K562 (cell line): Measurements from ENCODE around the gene PIH1D1. TPM values are rescaled to one million over a fixed set of nuclear protein-coding genes. Genes with fewer than 3 reads are reported as not detected.

Source experiments
- ATAC-seq: fragments of 200-7000 bp; cut with Tn5 transposase; 3 replicates; pipeline ENCODE4 v1.9.1; 2020; ENCODE audit warnings: moderate library complexity
- BruUV-seq: library from RNA; stranded (reverse); fragments of 400-500 nt; replicated peaks from 2 replicates; lab custom pipeline; 2021; lab: Mats Ljungman, UMichigan
- CTCF ChIA-PET: fragments of 300-600 bp; formaldehyde crosslinking; extraction: SDS; loops from one replicate; lab custom pipeline; 2021; ENCODE audit warnings: low intra/inter-chr PET ratio; lab: Yijun Ruan, JAX
- POLR2A ChIA-PET: fragments of 300-600, 350-650 bp; sonication (Branson Sonifier 250); formaldehyde crosslinking; extraction: SDS; loops from one replicate; lab custom pipeline; 2021; ENCODE audit warnings: antibody characterized with exemption, inconsistent platforms; lab: Yijun Ruan, JAX
- DNase-seq, 4 experiments: peaks; one replicate each; pipeline versions ENCODE4 v3.0.0 to v3.0.0-alpha.2; 2011 to 2018; ENCODE audit warnings: low spot score in 3 of 4, mixed read lengths in 3 of 4; ENCODE audit errors: extremely low read depth in 1 of 4
- FAIRE-seq: peaks from 2 replicates; lab custom pipeline; 2011; peaks lifted over from hg19 to GRCh38; lab: Jason Lieb, UNC
- H2AFZ ChIP-seq: 2 replicates; pipeline ENCODE4 v1.6.0; 2011; ENCODE audit warnings: low read depth, low read length, control low read depth, inconsistent platforms
- H3K27ac ChIP-seq: fragments of 200-600 bp; 3 replicates; pipeline ENCODE4 v1.8.0; 2011; ENCODE audit warnings: low read depth, mild to moderate bottlenecking, control low read depth, inconsistent platforms, low read length, moderate library complexity, mixed read lengths; ENCODE audit errors: extremely low read depth
- H3K27me3 ChIP-seq, 2 experiments: fragments of 300-600 bp in 1 of 2; 2 replicates in 1 of 2; 3 replicates in 1 of 2; pipeline versions ENCODE4 v1.6.0 to v1.8.0; 2011; ENCODE audit warnings: inconsistent platforms in 2 of 2, low read length in 2 of 2, mild to moderate bottlenecking in 1 of 2, mixed read lengths in 1 of 2, moderate library complexity in 1 of 2; ENCODE audit not compliant: control insufficient read depth in 2 of 2, insufficient read depth in 2 of 2
- H3K36me3 ChIP-seq: fragments of 300-600 bp; 3 replicates; pipeline ENCODE4 v1.8.0; 2011; ENCODE audit warnings: mild to moderate bottlenecking, low read length, inconsistent platforms; ENCODE audit not compliant: control insufficient read depth, insufficient read depth
- H3K4me1 ChIP-seq, 2 experiments: fragments of 200-600 bp in 1 of 2; replicated peaks in 1 of 2; 2 replicates in 1 of 2; 3 replicates in 1 of 2; pipeline versions ENCODE4 v1.5.1 to v1.8.0; 2011; ENCODE audit warnings: inconsistent platforms in 2 of 2, low read length in 2 of 2, mild to moderate bottlenecking in 1 of 2, mixed read lengths in 1 of 2, moderate library complexity in 1 of 2; ENCODE audit not compliant: control insufficient read depth in 2 of 2, insufficient read depth in 2 of 2
- H3K4me2 ChIP-seq: 2 replicates; pipeline ENCODE4 v1.6.1; 2011; ENCODE audit warnings: low read length, control low read depth, inconsistent platforms, mixed read lengths; ENCODE audit not compliant: insufficient read depth
- H3K4me3 ChIP-seq: fragments of 200-600 bp; sonication (generic), shearing (Covaris generic); 2 replicates; pipeline ENCODE4 v1.5.1; 2016; ENCODE audit warnings: control low read depth, inconsistent platforms
- H3K79me2 ChIP-seq: fragments of 200-600 bp; 3 replicates; pipeline ENCODE4 v1.8.0; 2011; ENCODE audit warnings: low read length, inconsistent platforms; ENCODE audit not compliant: control insufficient read depth, insufficient read depth
- H3K9ac ChIP-seq, 2 experiments: 2 replicates each; pipeline versions ENCODE4 v1.6.0 to v1.6.1; 2011; ENCODE audit warnings: low read depth in 2 of 2, low read length in 2 of 2, control low read depth in 1 of 2, inconsistent platforms in 1 of 2, mild to moderate bottlenecking in 1 of 2, mixed read lengths in 1 of 2; ENCODE audit not compliant: insufficient read depth in 1 of 2
- H3K9me1 ChIP-seq: one replicate; pipeline ENCODE4 v1.6.0; 2011; ENCODE audit warnings: inconsistent platforms, mild to moderate bottlenecking, low read length, moderate library complexity; ENCODE audit not compliant: control insufficient read depth, insufficient read depth
- H3K9me3 ChIP-seq: replicated peaks from 2 replicates; pipeline ENCODE4 v1.5.1; 2011; ENCODE audit warnings: low read depth, low read length, inconsistent platforms; ENCODE audit not compliant: control insufficient read depth, insufficient read depth
- H4K20me1 ChIP-seq: replicated peaks from 2 replicates; pipeline ENCODE4 v1.6.1; 2011; ENCODE audit warnings: low read length, inconsistent platforms, mixed read lengths; ENCODE audit not compliant: control insufficient read depth, insufficient read depth
- CXXC5 ChIP-seq: fragments of 250-450 bp; sonication (Bioruptor Pico); IDR thresholded peaks from 2 replicates; pipeline ENCODE4 v1.8.0; 2022; ENCODE audit warnings: inconsistent platforms, mild to moderate bottlenecking, moderate library complexity
- EP300 ChIP-seq: IDR thresholded peaks from 2 replicates; pipeline ENCODE4 v1.6.1; 2012; ENCODE audit warnings: low read length, improper control_type of control experiment
- ETV5 ChIP-seq: sonication (generic); formaldehyde crosslinking; IDR thresholded peaks from 2 replicates; pipeline ENCODE4 v1.4.0; 2020; ENCODE audit warnings: low read depth, mild to moderate bottlenecking, missing genetic modification reagents
- FOXJ3 ChIP-seq: sonication (generic); formaldehyde crosslinking; IDR thresholded peaks from 2 replicates; pipeline ENCODE4 v1.4.0; 2020; ENCODE audit warnings: mild to moderate bottlenecking, missing genetic modification reagents
- HDAC1 ChIP-seq, 2 experiments: fragments of 450-650 bp; IDR thresholded peaks; 2 replicates each; pipeline ENCODE4 v1.6.1; 2016 to 2017; ENCODE audit warnings: inconsistent platforms in 1 of 2, mild to moderate bottlenecking in 1 of 2, moderate library complexity in 1 of 2
- HEY1 ChIP-seq: fragments of 250-450 bp; sonication (Bioruptor Pico); IDR thresholded peaks from 2 replicates; pipeline ENCODE4 v1.5.0; 2020; ENCODE audit warnings: mild to moderate bottlenecking, moderate library complexity, borderline replicate concordance
- MEF2D ChIP-seq: conservative IDR thresholded peaks from 2 replicates; pipeline ENCODE4 v1.6.1; 2016; ENCODE audit warnings: low read depth, missing genetic modification characterization, missing compliant biosample characterization
- POLR2G ChIP-seq: fragments of 200-400 bp; formaldehyde crosslinking; IDR thresholded peaks from 2 replicates; pipeline ENCODE4 v1.6.1; 2017; ENCODE audit warnings: low read depth, mild to moderate bottlenecking, antibody characterized with exemption, low read length, moderate library complexity
- RAD51 ChIP-seq: fragments of 450-650 bp; IDR thresholded peaks from 2 replicates; pipeline ENCODE4 v1.7.1; 2016; ENCODE audit warnings: low read depth, mild to moderate bottlenecking, borderline replicate concordance
- RCOR1 ChIP-seq, 2 experiments: IDR thresholded peaks; 2 replicates each; pipeline ENCODE4 v1.6.1; 2012; ENCODE audit warnings: low read depth in 2 of 2, low read length in 2 of 2, borderline replicate concordance in 1 of 2, improper control_type of control experiment in 1 of 2
- SPI1 ChIP-seq: IDR thresholded peaks from 2 replicates; pipeline ENCODE4 v1.6.1; 2011; ENCODE audit warnings: low read depth, low read length, control low read depth, borderline replicate concordance
- YY1 ChIP-seq, 3 experiments: IDR thresholded peaks; 2 replicates each; pipeline ENCODE4 v1.6.1; 2011; ENCODE audit warnings: low read length in 2 of 3, mild to moderate bottlenecking in 2 of 3, moderate library complexity in 2 of 3, borderline replicate concordance in 1 of 3, control low read depth in 1 of 3, low read depth in 1 of 3; ENCODE audit not compliant: insufficient read depth in 3 of 3, insufficient replicate concordance in 2 of 3, control insufficient read depth in 1 of 3, insufficient read length in 1 of 3; ENCODE audit errors: extremely low read depth in 1 of 3
- ZNF316 ChIP-seq: fragments of 450-650 bp; IDR thresholded peaks from 2 replicates; pipeline ENCODE4 v1.6.1; 2016
- ZNF444 ChIP-seq: fragments of 250-450 bp; sonication (Bioruptor Pico); IDR thresholded peaks from 2 replicates; pipeline ENCODE4 v1.4.0; 2020; ENCODE audit warnings: mild to moderate bottlenecking, moderate library complexity
- ZNF589 ChIP-seq: fragments of 200-800 bp; sonication (Bioruptor generic); IDR thresholded peaks from 2 replicates; pipeline ENCODE4 v1.6.1; 2016; ENCODE audit warnings: low read depth, missing genetic modification characterization, missing compliant biosample characterization
- WGBS: fragments of 100-300 bp; shearing (Covaris generic); methylation state at CpG from one replicate; pipeline ENCODE4 v1.1.6; 2016; ENCODE audit warnings: low coverage, mixed read lengths; ENCODE audit not compliant: insufficient coverage; ENCODE audit errors: missing lambda C conversion rate; 5-methylcytosine and 5-hydroxymethylcytosine counted together
- in situ Hi-C: fragments of 300-500 bp; cut with MboI; formaldehyde crosslinking; loops from 4 replicates; pipeline ENCODE4 v1.15.0; 2018; ENCODE audit warnings: inconsistent platforms, mixed read lengths
- intact Hi-C: fragments of 100-400 bp; cut with micrococcal nuclease; formaldehyde crosslinking; loops from 2 replicates; pipeline ENCODE4 v1.14.2; 2022
- polyA plus RNA-seq, 8 experiments: library from polyadenylated mRNA; depleted of rRNA in 4 of 8; stranded (reverse) in 5 of 8; unstranded in 3 of 8; fragments of >200 nt; fragmentation: Nextera tagmentation in 2 of 8; fragmentation: Illumina TruSeq in 1 of 8; extraction: Ambion mirVana in 2 of 8; extraction: Trizol in 1 of 8; gene quantifications; 2 replicates each; pipeline versions ENCODE4 v1.2.1 to v1.2.3, GENCODE V29; 2011 to 2014; ENCODE audit warnings: inconsistent platforms in 1 of 8, missing spikeins in 1 of 8
- total RNA-seq, 7 experiments: library from RNA; depleted of rRNA in 6 of 7; stranded (reverse); fragments of >200 nt in 6 of 7; fragmentation: Illumina TruSeq in 2 of 7; extraction: Trizol in 2 of 7; gene quantifications; 2 replicates each; pipeline versions ENCODE4 v1.2.1 to v1.2.3, GENCODE V29; 2011 to 2021; ENCODE audit warnings: low replicate concordance in 1 of 7
- TF ChIP-seq, protein P1 (sequence below): fragments of 450-650 bp; IDR thresholded peaks from 2 replicates; pipeline ENCODE4 v1.6.1; 2017; ENCODE audit warnings: mild to moderate bottlenecking, moderate library complexity
- TF ChIP-seq, protein P2 (sequence below): fragments of 250-450 bp; sonication (Bioruptor Pico); IDR thresholded peaks from 2 replicates; pipeline ENCODE4 v1.5.0; 2020; ENCODE audit warnings: mild to moderate bottlenecking
- TF ChIP-seq, protein P3 (sequence below): fragments of 450-650 bp; formaldehyde crosslinking; IDR thresholded peaks from 2 replicates; pipeline ENCODE4 v1.4.0; 2020; ENCODE audit warnings: mild to moderate bottlenecking, moderate library complexity

The PIH1D1 gene
- total and polyA plus RNA-seq, 9 of the 15 experiments (the other 6 are each of a cell fraction or from before 2014, with no cell fraction given) = 26.5 to 224 (median 137) TPM

DNA sequence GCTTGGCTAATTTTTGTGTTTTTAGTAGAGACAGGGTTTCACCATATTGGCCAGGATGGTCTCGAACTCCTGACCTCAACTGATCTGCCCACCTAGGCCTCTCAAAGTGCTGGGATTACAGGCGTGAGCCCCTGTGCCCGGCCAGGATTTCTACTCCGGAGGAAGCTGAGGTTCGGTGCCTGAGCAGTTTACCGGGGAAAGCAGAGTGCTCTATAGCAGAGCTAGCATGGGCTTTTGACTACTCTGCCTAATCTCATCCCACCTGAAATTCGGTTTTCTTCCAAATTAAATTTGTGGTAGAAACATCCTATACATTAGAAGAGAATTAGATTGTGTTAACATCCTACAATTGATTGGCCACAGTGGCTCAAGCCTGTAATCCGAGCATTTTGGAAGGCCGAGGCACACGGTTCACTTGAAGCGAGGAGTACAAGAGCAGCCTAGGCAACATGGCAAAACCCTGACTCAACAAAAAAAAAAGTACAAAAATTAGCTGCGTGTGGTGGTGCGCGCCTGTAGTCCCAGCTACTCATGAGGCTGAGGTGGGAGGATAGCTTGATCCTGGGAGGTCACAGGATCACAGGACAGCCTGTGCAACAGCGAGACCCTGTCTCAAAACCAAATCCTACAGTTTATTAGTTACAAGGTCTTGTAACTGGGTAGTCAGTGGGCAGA lies 37.4 kb upstream of the PIH1D1 start:
- FAIRE-seq (no peak), ATAC-seq (no peak), DNase-seq (no peak)
- Histone ChIP-seq H3K27ac (peak overlapping the region; percentile 99), H2AFZ (no peak overlapping the region), H4K20me1 (peaks cover 30% of the 10 kb centered on the region), H3K79me2 (peaks cover 46% of the 10 kb centered on the region), H3K27me3 (no peaks in the 10 kb centered on the region), H3K4me3 (peak overlapping the region; percentile 100), H3K9ac (peak overlapping the region; percentile 97 to 100), H3K36me3 (peaks cover 53% of the 10 kb centered on the region), H3K4me2 (peak overlapping the region; percentile 95), H3K9me3 (no peaks in the 10 kb centered on the region), H3K4me1 (peaks cover 19 to 27% of the 10 kb centered on the region in 2 experiments; a peak in 3 of 5 replicates), H3K9me1 (peaks cover 3% of the 10 kb centered on the region)
- WGBS = under 1% methylated on average over 15 of the region's 15 CpGs
- in situ Hi-C loops (no loop called here), intact Hi-C loops (no loop called here)
- CTCF ChIA-PET = no interaction called here
- no TSS peak for BruUV-seq
- POLR2A ChIA-PET = interaction anchor here (0.5 to 3.0 kb wide), 20 partner anchors 8 to 829 kb away, joined by 3 to 16 read pairs (median 4); partner anchors contain the start of gene DKKL1
- no peak for TF ChIP-seq RCOR1 (IDR thresholded peaks at IDR 0.05; ENCODE audit: borderline replicate concordance in 1 of 2, low read depth in 2 of 2, low read length in 2 of 2)
- TF ChIP-seq, protein P1, sequence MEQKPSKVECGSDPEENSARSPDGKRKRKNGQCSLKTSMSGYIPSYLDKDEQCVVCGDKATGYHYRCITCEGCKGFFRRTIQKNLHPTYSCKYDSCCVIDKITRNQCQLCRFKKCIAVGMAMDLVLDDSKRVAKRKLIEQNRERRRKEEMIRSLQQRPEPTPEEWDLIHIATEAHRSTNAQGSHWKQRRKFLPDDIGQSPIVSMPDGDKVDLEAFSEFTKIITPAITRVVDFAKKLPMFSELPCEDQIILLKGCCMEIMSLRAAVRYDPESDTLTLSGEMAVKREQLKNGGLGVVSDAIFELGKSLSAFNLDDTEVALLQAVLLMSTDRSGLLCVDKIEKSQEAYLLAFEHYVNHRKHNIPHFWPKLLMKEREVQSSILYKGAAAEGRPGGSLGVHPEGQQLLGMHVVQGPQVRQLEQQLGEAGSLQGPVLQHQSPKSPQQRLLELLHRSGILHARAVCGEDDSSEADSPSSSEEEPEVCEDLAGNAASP = no peak
- no peak for TF ChIP-seq SPI1
- TF ChIP-seq ZNF589 = no peak
- TF ChIP-seq, protein P2, sequence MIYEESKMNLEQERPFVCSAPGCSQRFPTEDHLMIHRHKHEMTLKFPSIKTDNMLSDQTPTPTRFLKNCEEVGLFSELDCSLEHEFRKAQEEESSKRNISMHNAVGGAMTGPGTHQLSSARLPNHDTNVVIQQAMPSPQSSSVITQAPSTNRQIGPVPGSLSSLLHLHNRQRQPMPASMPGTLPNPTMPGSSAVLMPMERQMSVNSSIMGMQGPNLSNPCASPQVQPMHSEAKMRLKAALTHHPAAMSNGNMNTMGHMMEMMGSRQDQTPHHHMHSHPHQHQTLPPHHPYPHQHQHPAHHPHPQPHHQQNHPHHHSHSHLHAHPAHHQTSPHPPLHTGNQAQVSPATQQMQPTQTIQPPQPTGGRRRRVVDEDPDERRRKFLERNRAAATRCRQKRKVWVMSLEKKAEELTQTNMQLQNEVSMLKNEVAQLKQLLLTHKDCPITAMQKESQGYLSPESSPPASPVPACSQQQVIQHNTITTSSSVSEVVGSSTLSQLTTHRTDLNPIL (CRISPR knock-in tag) = no peak
- no peak for TF ChIP-seq YY1 (IDR thresholded peaks at IDR 0.05; ENCODE audit: borderline replicate concordance in 1 of 3, control insufficient read depth in 1 of 3, extremely low read depth in 1 of 3, insufficient read depth in 3 of 3, insufficient read length in 1 of 3, insufficient replicate concordance in 2 of 3, low read depth in 1 of 3, low read length in 2 of 3)
- no peak for TF ChIP-seq MEF2D (tag)
- no peak for TF ChIP-seq ZNF444 (CRISPR knock-in tag)
- TF ChIP-seq ZNF316 = peak; percentile 98
- TF ChIP-seq HDAC1 (IDR thresholded peaks at IDR 0.05) = 0 out of 4 replicates have a peak, but pooled peaks of 1 of the 2 experiments have one; percentile 6
- no peak for TF ChIP-seq FOXJ3
- TF ChIP-seq, protein P3, sequence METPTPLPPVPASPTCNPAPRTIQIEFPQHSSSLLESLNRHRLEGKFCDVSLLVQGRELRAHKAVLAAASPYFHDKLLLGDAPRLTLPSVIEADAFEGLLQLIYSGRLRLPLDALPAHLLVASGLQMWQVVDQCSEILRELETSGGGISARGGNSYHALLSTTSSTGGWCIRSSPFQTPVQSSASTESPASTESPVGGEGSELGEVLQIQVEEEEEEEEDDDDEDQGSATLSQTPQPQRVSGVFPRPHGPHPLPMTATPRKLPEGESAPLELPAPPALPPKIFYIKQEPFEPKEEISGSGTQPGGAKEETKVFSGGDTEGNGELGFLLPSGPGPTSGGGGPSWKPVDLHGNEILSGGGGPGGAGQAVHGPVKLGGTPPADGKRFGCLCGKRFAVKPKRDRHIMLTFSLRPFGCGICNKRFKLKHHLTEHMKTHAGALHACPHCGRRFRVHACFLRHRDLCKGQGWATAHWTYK (CRISPR knock-in tag) = no peak
- TF ChIP-seq ETV5 (CRISPR knock-in tag) = no peak
- TF ChIP-seq HEY1 = no peak
- TF ChIP-seq CXXC5 (CRISPR knock-in tag) = no peak
- TF ChIP-seq RAD51 = no peak
- TF ChIP-seq EP300 = no peak
- TF ChIP-seq POLR2G = peak; percentile 40; the same call in 1 of the 2 replicates
